ENCODE data around the gene BBS7.

GRCh38 chr4:121888134-121888533, 17.9 kb upstream of the BBS7 start:
- TF ChIP-seq ZFP3 (CRISPR knock-in tag; IDR thresholded peaks at IDR 0.05) = no peak
- no peak for TF ChIP-seq ISL1 (CRISPR knock-in tag; IDR thresholded peaks at IDR 0.05)
- no peak for TF ChIP-seq PATZ1 (CRISPR knock-in tag; IDR thresholded peaks at IDR 0.05; ENCODE audit: borderline replicate concordance)
- TF ChIP-seq TSHZ2 (CRISPR knock-in tag; IDR thresholded peaks at IDR 0.05) = no peak
- TF ChIP-seq SNAI2 (CRISPR knock-in tag; IDR thresholded peaks at IDR 0.05) = no peak
- TF ChIP-seq ZNF8 (CRISPR knock-in tag; IDR thresholded peaks at IDR 0.05) = no peak
- TF ChIP-seq, protein P1, sequence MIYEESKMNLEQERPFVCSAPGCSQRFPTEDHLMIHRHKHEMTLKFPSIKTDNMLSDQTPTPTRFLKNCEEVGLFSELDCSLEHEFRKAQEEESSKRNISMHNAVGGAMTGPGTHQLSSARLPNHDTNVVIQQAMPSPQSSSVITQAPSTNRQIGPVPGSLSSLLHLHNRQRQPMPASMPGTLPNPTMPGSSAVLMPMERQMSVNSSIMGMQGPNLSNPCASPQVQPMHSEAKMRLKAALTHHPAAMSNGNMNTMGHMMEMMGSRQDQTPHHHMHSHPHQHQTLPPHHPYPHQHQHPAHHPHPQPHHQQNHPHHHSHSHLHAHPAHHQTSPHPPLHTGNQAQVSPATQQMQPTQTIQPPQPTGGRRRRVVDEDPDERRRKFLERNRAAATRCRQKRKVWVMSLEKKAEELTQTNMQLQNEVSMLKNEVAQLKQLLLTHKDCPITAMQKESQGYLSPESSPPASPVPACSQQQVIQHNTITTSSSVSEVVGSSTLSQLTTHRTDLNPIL (CRISPR knock-in tag; IDR thresholded peaks at IDR 0.05; ENCODE audit: low read depth) = no peak
- no peak for TF ChIP-seq RARB (CRISPR knock-in tag; IDR thresholded peaks at IDR 0.05)
- TF ChIP-seq ZFP30 (CRISPR knock-in tag; IDR thresholded peaks at IDR 0.05) = no peak
- no peak for TF ChIP-seq ZC3H10 (CRISPR knock-in tag; IDR thresholded peaks at IDR 0.05)
- no peak for TF ChIP-seq BACH2 (CRISPR knock-in tag; IDR thresholded peaks at IDR 0.05; ENCODE audit: borderline replicate concordance)
